Chondrocyte (in vitro differentiated cells): ENCODE measurements around the gene CEACAM19. TPM values are rescaled to one million over a fixed set of nuclear protein-coding genes. Genes with fewer than 3 reads are reported as not detected.

Experiments
- DNase-seq: peaks from one replicate; pipeline ENCODE4 v3.0.0; 2021; ENCODE audit warnings: mixed read lengths, low spot score
- H3K27ac Mint-ChIP-seq: one replicate; pipeline ENCODE4 v1.8.0; 2021; ENCODE audit warnings: mild to moderate bottlenecking, moderate library complexity, mixed read lengths; ENCODE audit not compliant: unreplicated experiment
- H3K27me3 Mint-ChIP-seq: 2 replicates; pipeline ENCODE4 v1.8.0; 2021; ENCODE audit warnings: low read depth, mixed read lengths
- H3K36me3 Mint-ChIP-seq: 2 replicates; pipeline ENCODE4 v1.8.0; 2021; ENCODE audit warnings: low read depth, mixed read lengths
- H3K4me1 Mint-ChIP-seq: 2 replicates; pipeline ENCODE4 v1.8.0; 2021; ENCODE audit warnings: low read depth, mild to moderate bottlenecking, mixed read lengths
- H3K4me3 Mint-ChIP-seq: one replicate; pipeline ENCODE4 v1.8.0; 2021; ENCODE audit warnings: mild to moderate bottlenecking, moderate library complexity, mixed read lengths; ENCODE audit not compliant: unreplicated experiment
- H3K9me3 Mint-ChIP-seq: 2 replicates; pipeline ENCODE4 v1.8.0; 2021; ENCODE audit warnings: low read depth, mixed read lengths
- total RNA-seq: library from RNA; stranded (reverse); gene quantifications from 3 replicates; pipeline ENCODE4 v1.2.1, GENCODE V29; 2021
- TF ChIP-seq, protein P1 (sequence below): fragments of 200-600 bp; sonication (generic); IDR thresholded peaks from 2 replicates; pipeline ENCODE4 v1.5.0; 2021; ENCODE audit warnings: antibody characterized with exemption, mild to moderate bottlenecking, moderate library complexity

The CEACAM19 gene
- total RNA-seq, 1 donor from 2014 or later = 6.5 TPM

DNA sequence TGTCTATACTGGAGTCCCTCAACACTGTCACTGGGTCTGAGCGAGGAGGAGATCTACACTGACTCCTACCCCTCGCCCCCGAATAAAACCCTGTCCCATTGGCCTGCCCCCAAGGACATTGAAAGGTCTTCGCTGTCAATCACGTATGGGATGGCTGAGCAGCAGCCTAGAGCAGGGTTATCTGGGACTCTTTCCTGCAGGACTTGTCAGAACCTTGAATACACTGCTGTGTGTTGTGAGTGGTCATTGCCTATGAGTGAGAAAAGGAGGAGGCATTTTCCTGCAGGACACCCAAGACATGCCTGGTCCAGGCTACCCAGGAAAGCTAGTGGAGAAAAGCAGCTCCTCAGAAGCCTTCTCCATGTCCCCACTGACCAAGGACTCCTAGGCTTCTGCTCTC is 17.9 kb upstream of the CEACAM19 start:
- TF ChIP-seq, protein P1, sequence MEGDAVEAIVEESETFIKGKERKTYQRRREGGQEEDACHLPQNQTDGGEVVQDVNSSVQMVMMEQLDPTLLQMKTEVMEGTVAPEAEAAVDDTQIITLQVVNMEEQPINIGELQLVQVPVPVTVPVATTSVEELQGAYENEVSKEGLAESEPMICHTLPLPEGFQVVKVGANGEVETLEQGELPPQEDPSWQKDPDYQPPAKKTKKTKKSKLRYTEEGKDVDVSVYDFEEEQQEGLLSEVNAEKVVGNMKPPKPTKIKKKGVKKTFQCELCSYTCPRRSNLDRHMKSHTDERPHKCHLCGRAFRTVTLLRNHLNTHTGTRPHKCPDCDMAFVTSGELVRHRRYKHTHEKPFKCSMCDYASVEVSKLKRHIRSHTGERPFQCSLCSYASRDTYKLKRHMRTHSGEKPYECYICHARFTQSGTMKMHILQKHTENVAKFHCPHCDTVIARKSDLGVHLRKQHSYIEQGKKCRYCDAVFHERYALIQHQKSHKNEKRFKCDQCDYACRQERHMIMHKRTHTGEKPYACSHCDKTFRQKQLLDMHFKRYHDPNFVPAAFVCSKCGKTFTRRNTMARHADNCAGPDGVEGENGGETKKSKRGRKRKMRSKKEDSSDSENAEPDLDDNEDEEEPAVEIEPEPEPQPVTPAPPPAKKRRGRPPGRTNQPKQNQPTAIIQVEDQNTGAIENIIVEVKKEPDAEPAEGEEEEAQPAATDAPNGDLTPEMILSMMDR = no peak
- Mint-ChIP-seq H3K27ac (peak overlapping the region; percentile 59), H3K27me3 (no peaks in the 10 kb centered on the region), H3K9me3 (no peaks in the 10 kb centered on the region), H3K4me3 (no peak overlapping the region), H3K4me1 (peaks cover 32% of the 10 kb centered on the region), H3K36me3 (peaks cover 55% of the 10 kb centered on the region)
- DNase-seq = no peak

DNA sequence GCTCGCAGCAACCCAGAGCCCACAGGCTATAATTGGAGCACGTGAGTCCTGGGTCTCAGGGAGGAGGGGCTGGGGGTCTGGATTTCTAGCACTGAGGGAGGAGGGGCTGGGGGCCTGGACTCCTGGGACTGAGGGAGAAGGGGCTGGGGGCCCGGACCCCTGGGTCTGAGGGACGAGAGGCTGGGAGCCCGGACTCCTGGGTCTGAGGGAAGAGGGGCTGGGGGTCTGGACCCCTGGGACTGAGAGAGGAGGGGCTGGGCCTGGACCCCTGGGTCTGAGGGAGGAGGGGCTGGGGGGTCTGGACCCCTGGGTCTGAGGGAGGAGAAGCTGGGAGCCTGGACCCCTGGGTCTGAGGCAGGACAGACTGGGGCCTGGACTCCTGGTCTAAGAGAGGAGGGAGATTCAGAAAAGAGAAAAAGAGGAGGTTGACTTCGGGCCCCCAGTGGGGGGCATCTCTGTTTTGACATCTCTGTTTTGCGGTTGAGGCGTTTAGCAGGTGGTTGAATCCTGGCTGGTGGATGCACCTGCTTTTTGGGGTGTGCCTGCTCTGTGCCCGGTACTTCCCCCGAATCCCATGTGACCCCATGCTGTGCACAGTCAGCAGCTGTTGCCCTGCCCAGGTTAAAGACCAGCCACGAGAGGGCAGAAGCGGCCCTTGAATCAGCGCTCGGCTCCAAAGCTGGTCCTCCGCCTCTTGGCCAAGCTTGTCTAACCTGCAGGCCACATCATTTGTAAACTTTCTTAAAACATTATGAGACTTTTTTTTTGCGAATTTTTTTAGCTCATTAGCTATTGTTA is 17.1 kb upstream of the CEACAM19 start:
- Mint-ChIP-seq H3K9me3 (no peaks in the 10 kb centered on the region), H3K4me3 (no peak overlapping the region), H3K4me1 (peaks cover 24% of the 10 kb centered on the region), H3K36me3 (peaks cover 55% of the 10 kb centered on the region), H3K27ac (peak overlapping the region; percentile 59), H3K27me3 (no peaks in the 10 kb centered on the region)
- TF ChIP-seq, protein P1 = peak; percentile 76
- DNase-seq = no peak

DNA sequence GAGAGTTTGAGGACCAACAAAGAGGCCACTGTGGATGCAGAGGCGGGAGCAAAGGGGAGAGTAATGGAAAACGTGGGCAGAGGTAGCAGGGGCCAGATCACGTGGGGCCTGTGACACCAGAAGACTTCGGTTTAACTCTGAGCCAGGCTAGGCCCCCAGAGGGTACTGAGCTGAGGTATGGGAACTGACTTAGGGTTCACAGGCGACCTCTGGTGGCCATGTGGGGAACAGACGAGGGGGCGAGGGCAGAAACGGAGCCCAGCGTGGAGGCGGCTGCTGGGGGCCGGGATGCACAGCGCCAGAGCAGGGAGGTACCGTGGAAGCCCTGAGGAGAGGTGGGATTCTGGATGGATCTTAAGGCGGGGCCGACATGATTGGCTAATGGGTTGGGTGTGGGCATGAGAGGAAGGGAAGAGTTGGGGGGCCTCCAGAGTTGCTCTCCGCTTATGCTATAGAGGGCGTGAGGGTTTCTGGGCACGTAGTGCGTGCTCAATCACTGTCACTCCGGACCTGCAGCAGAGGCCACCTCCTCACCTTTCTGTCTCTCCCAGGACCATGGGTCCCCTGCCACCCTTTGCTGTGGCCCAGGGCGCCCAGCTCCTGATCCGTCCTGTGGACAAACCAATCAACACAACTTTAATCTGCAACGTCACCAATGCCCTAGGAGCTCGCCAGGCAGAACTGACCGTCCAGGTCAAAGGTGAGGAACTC is 13.9 kb upstream of the CEACAM19 start:
- H3K27ac Mint-ChIP-seq = peak overlapping the region; percentile 86
- H3K4me1 Mint-ChIP-seq = peaks cover 23% of the 10 kb centered on the region
- DNase-seq = no peak
- H3K27me3 Mint-ChIP-seq = no peaks in the 10 kb centered on the region
- no peak overlapping the region for H3K4me3 Mint-ChIP-seq
- no peaks in the 10 kb centered on the region for H3K9me3 Mint-ChIP-seq
- TF ChIP-seq, protein P1 = peak; percentile 93
- H3K36me3 Mint-ChIP-seq = peaks cover 45% of the 10 kb centered on the region

DNA sequence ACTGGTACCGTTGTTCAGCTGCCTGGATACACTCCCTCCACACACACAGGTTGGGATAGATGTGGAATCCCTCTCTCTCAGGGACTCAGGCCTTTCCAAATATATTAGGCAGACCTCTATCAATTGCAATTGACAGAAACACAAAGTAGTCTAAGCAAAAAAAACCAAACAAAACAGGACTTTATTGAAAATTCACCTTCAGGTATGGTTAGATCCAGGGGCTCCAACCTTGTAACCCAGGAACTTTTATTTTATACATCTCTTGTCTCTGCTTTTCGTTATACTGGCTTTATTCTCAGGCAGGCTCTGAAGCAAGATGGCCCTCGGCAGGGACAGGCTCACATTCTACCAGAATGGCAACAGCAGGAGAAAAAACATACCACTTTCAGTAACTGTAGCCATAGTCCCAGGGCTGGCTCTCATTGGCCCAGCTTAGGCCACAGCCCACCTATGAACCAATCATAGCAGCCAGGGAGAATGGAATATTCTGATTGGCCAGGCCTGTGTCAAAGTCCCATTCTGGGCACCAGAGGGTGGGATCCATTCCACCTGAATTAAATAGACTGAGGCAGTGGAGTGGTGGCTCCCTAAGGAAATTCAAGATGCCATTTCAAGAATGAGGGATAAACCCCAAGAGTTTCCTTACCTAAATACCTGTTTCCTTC is 13.1 kb upstream of the CEACAM19 start:
- TF ChIP-seq, protein P1 = no peak
- no peaks in the 10 kb centered on the region for H3K27me3 Mint-ChIP-seq
- DNase-seq = no peak
- peak overlapping the region; percentile 86 for H3K27ac Mint-ChIP-seq
- peaks cover 45% of the 10 kb centered on the region for H3K36me3 Mint-ChIP-seq
- no peaks in the 10 kb centered on the region for H3K9me3 Mint-ChIP-seq
- H3K4me1 Mint-ChIP-seq = peaks cover 23% of the 10 kb centered on the region
- no peak overlapping the region for H3K4me3 Mint-ChIP-seq

DNA sequence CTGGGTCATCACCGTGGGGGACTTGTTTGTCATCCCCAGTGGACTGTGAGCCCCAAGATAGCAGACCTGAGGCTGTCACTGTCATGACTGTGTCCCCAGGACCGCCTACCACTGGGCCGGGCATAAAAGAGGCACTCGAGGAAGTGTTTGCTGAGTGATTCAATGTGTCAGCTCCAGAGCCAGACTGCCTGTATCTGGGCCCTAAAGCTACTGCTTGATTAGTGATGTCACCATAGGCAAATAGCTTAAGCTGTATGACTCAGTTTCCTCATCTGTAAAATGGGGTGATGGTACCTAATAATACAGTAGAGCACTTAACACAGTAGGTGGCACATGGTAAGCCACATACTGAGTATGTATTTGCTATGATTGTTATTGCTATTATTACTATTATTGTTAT is 11.2 kb upstream of the CEACAM19 start:
- no peaks in the 10 kb centered on the region for H3K9me3 Mint-ChIP-seq
- no peak overlapping the region for H3K27ac Mint-ChIP-seq
- peaks cover 17% of the 10 kb centered on the region for H3K4me1 Mint-ChIP-seq
- TF ChIP-seq, protein P1 = no peak
- DNase-seq = no peak
- H3K27me3 Mint-ChIP-seq = no peaks in the 10 kb centered on the region
- no peak overlapping the region for H3K4me3 Mint-ChIP-seq
- H3K36me3 Mint-ChIP-seq = peaks cover 42% of the 10 kb centered on the region
